SH-SY5Y (cell line): ENCODE data around the gene ZNF396.

ENCODE experiments used
- GATA2 ChIP-seq: IDR thresholded peaks from 2 replicates; pipeline ENCODE4 v1.6.1; 2011; ENCODE audit warnings: mild to moderate bottlenecking, low read depth, low read length
- GATA3 ChIP-seq: IDR thresholded peaks from 2 replicates; pipeline ENCODE4 v1.6.1; 2011; ENCODE audit warnings: low read depth, mild to moderate bottlenecking, low read length, moderate library complexity

GRCh38 chr18:35379421-35379820 lies 2.3 kb upstream of the ZNF396 start:
- TF ChIP-seq GATA3 (no peak), GATA2 (no peak)
